HG03432 (cell line): Measurements from ENCODE around the gene MYO18A.

Experiments used
- ATAC-seq: cut with Tn5 transposase; IDR thresholded peaks from one replicate; pipeline ENCODE4 v1.9.1; 2021; ENCODE audit warnings: mild to moderate bottlenecking, moderate library complexity; ENCODE audit not compliant: unreplicated experiment

The MYO18A gene

GRCh38 chr17:29059281-29059680 lies 120.9 kb downstream of the MYO18A start:
- no peak for ATAC-seq

GRCh38 chr17:29058391-29058790 lies 121.8 kb downstream of the MYO18A start:
- no peak for ATAC-seq

GRCh38 chr17:29057361-29057760 lies 122.8 kb downstream of the MYO18A start:
- ATAC-seq = no peak

- ATAC-seq = no peak
These were observed 125.4 kb downstream of the MYO18A start for GRCh38 chr17:29054835-29055234.

GRCh38 chr17:29051731-29052130 lies 128.5 kb downstream of the MYO18A start:
- no peak for ATAC-seq

- ATAC-seq = no peak
These were observed 129.0 kb downstream of the MYO18A start for GRCh38 chr17:29051194-29051593.

GRCh38 chr17:29050176-29050575 lies 130.0 kb downstream of the MYO18A start:
- ATAC-seq = no peak

- no peak for ATAC-seq
These were observed 130.6 kb downstream of the MYO18A start for GRCh38 chr17:29049541-29050145.

GRCh38 chr17:29048440-29049368 lies 131.5 kb downstream of the MYO18A start:
- ATAC-seq = no peak

GRCh38 chr17:29046473-29046839 lies 133.7 kb downstream of the MYO18A start:
- ATAC-seq = no peak

- ATAC-seq = no peak
These were observed 134.3 kb downstream of the MYO18A start for GRCh38 chr17:29045734-29046472.

GRCh38 chr17:29045026-29045425 lies 135.2 kb downstream of the MYO18A start:
- no peak for ATAC-seq

- ATAC-seq = no peak
These were observed 136.6 kb downstream of the MYO18A start for GRCh38 chr17:29043539-29044145.

GRCh38 chr17:29042679-29043538 lies 137.3 kb downstream of the MYO18A start, which contains the start of gene PIPOX:
Gene PIPOX (plus strand): TSS chr17:29043141. CDS start chr17:29043226, 85 bp downstream.
- ATAC-seq = no peak

GRCh38 chr17:29042026-29042678 lies 138.0 kb downstream of the MYO18A start:
- no peak for ATAC-seq

- no peak for ATAC-seq
These were observed 138.6 kb downstream of the MYO18A start for GRCh38 chr17:29041571-29041970.

GRCh38 chr17:29041091-29041490 lies 139.1 kb downstream of the MYO18A start:
- no peak for ATAC-seq

- no peak for ATAC-seq
These were observed 140.2 kb downstream of the MYO18A start for GRCh38 chr17:29039764-29040598.
